Measurements from ENCODE around the gene TBC1D22A.

DNA sequence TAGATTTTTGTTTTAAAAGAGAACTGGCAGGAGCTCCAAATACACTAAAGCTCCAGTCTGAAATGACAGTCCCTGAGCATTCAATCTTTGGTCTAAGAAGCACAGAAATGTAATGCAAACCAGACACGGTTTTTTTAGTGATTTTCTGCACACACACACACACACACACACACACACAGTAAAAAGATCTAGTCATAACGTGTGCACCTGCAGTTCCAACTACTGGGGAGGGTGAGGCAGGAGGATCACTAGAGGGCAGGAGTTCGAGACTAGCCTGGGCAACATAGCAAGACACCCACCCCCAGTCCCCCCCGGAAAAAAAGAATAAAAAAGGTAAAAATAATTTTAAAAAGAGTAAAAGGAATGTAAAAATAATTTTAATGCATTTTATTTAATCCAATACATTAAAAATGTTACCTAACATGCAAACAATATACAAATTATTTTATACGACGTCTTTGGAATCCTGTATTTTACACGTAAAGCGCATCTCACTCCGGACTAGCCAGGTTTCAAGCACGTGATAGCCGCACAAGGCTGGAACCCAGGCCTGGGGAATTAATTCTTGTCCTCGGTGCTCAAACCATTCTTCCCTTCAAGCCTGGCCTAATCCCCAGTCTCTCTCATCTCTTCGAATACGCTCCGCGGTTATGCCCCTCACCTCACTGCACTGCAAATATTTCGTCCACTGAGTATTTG lies 762 bp upstream of the TBC1D22A start:
- TF ChIP-seq, protein P1, sequence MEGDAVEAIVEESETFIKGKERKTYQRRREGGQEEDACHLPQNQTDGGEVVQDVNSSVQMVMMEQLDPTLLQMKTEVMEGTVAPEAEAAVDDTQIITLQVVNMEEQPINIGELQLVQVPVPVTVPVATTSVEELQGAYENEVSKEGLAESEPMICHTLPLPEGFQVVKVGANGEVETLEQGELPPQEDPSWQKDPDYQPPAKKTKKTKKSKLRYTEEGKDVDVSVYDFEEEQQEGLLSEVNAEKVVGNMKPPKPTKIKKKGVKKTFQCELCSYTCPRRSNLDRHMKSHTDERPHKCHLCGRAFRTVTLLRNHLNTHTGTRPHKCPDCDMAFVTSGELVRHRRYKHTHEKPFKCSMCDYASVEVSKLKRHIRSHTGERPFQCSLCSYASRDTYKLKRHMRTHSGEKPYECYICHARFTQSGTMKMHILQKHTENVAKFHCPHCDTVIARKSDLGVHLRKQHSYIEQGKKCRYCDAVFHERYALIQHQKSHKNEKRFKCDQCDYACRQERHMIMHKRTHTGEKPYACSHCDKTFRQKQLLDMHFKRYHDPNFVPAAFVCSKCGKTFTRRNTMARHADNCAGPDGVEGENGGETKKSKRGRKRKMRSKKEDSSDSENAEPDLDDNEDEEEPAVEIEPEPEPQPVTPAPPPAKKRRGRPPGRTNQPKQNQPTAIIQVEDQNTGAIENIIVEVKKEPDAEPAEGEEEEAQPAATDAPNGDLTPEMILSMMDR (IDR thresholded peaks at IDR 0.05; ENCODE audit: low read length): no peak
- no peak for TF ChIP-seq EZH2 (IDR thresholded peaks at IDR 0.05; ENCODE audit: borderline replicate concordance, low read length)
